Glutamatergic neuron (in vitro differentiated cells): ENCODE results near the gene CUL7. TPM values are rescaled to one million over a fixed set of nuclear protein-coding genes. Genes with fewer than 3 reads are reported as not detected.
A peak's percentile ranks its signal among the peaks of the same experiment; 100 is the strongest.
"Not testable (repeated sequence)": the region's sequence is repeated elsewhere in the genome, so short reads cannot be mapped to it uniquely, and the experiment has no call there.

Experiments
- DNase-seq: peaks from one replicate; pipeline ENCODE4 v3.0.0; 2022
- H3K27ac Mint-ChIP-seq: one replicate; pipeline ENCODE4 v1.8.0; 2020; ENCODE audit warnings: mild to moderate bottlenecking, mixed read lengths, inconsistent platforms; ENCODE audit not compliant: unreplicated experiment
- H3K27me3 Mint-ChIP-seq: one replicate; pipeline ENCODE4 v1.8.0; 2020; ENCODE audit warnings: mild to moderate bottlenecking, moderate library complexity, mixed read lengths, inconsistent platforms; ENCODE audit not compliant: unreplicated experiment
- H3K36me3 Mint-ChIP-seq: one replicate; pipeline ENCODE4 v1.8.0; 2020; ENCODE audit warnings: mild to moderate bottlenecking, mixed read lengths, inconsistent platforms; ENCODE audit not compliant: unreplicated experiment
- H3K4me1 Mint-ChIP-seq: one replicate; pipeline ENCODE4 v1.8.0; 2020; ENCODE audit warnings: mild to moderate bottlenecking, low read depth, mixed read lengths, inconsistent platforms; ENCODE audit not compliant: unreplicated experiment
- H3K4me3 Mint-ChIP-seq: one replicate; pipeline ENCODE4 v1.8.0; 2020; ENCODE audit warnings: mild to moderate bottlenecking, mixed read lengths, inconsistent platforms; ENCODE audit not compliant: unreplicated experiment
- H3K9me3 Mint-ChIP-seq: one replicate; pipeline ENCODE4 v1.8.0; 2020; ENCODE audit warnings: mild to moderate bottlenecking, moderate library complexity, mixed read lengths, inconsistent platforms; ENCODE audit not compliant: unreplicated experiment
- total RNA-seq: library from RNA; stranded (reverse); fragmentation: NEBNext Ultra II Directional; extraction: Animal tissue kit (Norgen Biotek cat#: 25700); gene quantifications from one replicate; pipeline ENCODE4 v1.2.1, GENCODE V29; 2021; ENCODE audit not compliant: unreplicated experiment
- TF ChIP-seq, protein P1 (sequence below): fragments of 200-600 bp; sonication (generic); IDR thresholded peaks from one replicate; pipeline ENCODE4 v1.5.0; 2021; ENCODE audit not compliant: partially characterized antibody, unreplicated experiment

CUL7 gene
- total RNA-seq, 1 donor from 2014 or later, result 43.3 TPM

DNA sequence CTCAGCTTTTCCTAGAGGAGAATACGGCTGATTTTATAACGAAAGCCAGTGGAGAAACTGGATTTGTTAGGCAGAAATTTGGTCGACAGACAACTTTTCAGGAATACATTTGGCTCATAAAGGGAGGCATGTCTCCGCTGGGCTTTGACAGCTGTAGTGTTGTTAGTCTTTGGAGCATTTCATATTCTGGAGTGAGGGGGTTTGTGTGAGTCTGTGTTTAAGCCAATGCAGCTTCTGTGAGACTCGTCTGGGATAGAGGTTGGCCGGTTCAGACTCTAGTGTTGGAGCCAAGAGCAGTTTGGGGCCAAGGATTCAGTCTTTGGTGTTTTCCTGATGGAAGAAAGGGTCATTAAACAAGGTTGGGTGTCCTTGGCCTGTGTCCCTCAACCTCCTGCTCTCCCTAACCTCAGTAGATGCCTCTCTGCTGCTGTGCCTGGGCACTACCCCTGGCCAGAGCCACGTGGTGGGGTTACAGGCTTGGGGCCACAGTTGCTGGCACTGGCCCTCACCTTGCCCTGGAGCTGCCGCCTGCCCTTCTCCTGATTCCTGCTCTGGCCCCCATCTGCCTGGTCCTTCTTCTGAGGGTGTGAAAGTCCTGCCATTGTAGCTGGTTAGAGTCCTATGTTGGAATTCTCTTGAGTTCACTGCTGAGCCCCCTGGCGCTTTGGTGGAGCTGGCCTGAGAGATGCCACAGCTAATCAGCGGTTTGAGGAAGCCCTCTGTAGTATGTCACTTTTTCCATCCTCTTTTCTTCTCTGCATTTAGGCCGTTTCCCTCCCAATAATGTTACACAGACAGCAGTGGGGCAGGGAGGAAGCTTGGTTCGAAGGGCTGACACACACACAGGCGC is 29.4 kb upstream of the CUL7 start:
- no peak for DNase-seq
- TF ChIP-seq, protein P1, sequence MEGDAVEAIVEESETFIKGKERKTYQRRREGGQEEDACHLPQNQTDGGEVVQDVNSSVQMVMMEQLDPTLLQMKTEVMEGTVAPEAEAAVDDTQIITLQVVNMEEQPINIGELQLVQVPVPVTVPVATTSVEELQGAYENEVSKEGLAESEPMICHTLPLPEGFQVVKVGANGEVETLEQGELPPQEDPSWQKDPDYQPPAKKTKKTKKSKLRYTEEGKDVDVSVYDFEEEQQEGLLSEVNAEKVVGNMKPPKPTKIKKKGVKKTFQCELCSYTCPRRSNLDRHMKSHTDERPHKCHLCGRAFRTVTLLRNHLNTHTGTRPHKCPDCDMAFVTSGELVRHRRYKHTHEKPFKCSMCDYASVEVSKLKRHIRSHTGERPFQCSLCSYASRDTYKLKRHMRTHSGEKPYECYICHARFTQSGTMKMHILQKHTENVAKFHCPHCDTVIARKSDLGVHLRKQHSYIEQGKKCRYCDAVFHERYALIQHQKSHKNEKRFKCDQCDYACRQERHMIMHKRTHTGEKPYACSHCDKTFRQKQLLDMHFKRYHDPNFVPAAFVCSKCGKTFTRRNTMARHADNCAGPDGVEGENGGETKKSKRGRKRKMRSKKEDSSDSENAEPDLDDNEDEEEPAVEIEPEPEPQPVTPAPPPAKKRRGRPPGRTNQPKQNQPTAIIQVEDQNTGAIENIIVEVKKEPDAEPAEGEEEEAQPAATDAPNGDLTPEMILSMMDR, result no peak
- Mint-ChIP-seq H3K36me3 (peaks cover 4% of the 10 kb centered on the region), H3K4me3 (no peak overlapping the region), H3K9me3 (peaks cover 3% of the 10 kb centered on the region), H3K27me3 (peaks cover 2% of the 10 kb centered on the region), H3K27ac (no peak overlapping the region), H3K4me1 (peaks cover 19% of the 10 kb centered on the region)

DNA sequence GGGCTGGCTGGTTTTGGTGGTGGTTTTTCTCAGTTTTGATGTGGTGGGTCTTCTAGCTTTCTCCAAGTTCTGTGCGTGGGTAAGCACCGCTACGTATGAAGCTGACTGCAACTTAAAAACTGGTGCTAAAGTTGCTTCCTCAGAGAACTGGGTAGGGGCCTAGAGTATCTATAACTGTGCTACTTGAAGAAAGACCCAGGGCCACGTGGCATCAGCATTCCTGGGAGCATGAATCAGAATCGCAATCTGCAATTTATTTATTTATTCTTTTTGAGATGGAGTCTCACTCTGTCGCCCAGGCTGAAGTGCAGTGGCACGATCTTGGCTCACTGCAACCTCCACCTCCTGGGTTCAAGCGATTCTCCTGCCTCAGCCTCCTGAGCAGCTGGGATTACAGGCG is 28.3 kb upstream of the CUL7 start:
- not testable (repeated sequence) for DNase-seq

DNA sequence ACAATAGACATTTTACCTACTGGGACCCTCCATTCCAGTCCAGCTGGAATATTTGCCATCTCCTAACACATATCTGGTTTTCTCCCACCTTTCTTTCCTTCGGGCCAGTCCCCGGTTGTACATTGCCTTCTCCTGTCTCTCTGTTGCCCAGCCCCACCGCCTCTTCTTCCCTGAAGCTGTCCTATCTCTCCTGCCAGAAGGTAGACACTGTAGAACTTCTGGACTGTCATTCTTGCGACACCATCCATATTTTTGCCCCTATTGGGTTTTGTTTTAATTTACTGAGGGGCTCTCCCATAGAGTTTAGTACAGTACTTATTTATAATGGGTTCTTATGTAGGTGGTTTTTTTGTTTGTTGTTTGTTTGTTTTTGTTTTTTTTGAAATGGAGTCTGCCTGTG is 27.4 kb upstream of the CUL7 start:
- TF ChIP-seq, protein P1, result no peak
- Mint-ChIP-seq H3K27me3 (peaks cover 2% of the 10 kb centered on the region), H3K27ac (no peak overlapping the region), H3K4me1 (peaks cover 21% of the 10 kb centered on the region), H3K4me3 (peak overlapping the region; percentile 3), H3K36me3 (peaks cover 4% of the 10 kb centered on the region), H3K9me3 (peaks cover 8% of the 10 kb centered on the region)
- no peak for DNase-seq

More for the DNA sequence above, 28.3 kb upstream of the CUL7 start:
- H3K4me1 Mint-ChIP-seq, result peaks cover 23% of the 10 kb centered on the region
- H3K27ac Mint-ChIP-seq, H3K4me3 Mint-ChIP-seq, H3K9me3 Mint-ChIP-seq, H3K36me3 Mint-ChIP-seq, H3K27me3 Mint-ChIP-seq: not testable (repeated sequence)

DNA sequence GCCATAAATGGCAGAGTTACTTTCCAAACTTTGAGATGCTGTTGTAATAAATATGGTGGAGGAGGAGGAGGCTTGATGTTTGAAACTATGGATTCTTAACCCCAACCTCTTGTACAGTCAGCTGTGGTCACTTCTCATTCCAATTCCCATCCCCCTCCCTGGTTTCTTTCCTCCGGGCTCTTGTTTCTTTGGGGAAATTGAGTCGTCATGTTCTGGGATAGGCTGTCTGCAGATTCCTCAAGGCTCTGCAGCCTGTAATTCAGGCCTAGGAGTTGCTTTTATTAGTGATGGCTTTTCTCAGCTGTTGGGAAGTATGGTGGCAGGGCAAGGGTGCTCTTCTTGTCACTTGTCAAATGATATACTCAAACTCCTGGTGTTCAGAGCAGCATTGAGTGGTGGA is 25.0 kb upstream of the CUL7 start:
- peaks cover 4% of the 10 kb centered on the region for H3K36me3 Mint-ChIP-seq
- no peak for DNase-seq
- peaks cover 8% of the 10 kb centered on the region for H3K9me3 Mint-ChIP-seq
- TF ChIP-seq, protein P1, result no peak
- H3K27me3 Mint-ChIP-seq, result peaks cover 2% of the 10 kb centered on the region
- peak overlapping the region; percentile 88 for H3K4me3 Mint-ChIP-seq
- H3K27ac Mint-ChIP-seq, result peak overlapping the region; percentile 57
- peaks cover 21% of the 10 kb centered on the region for H3K4me1 Mint-ChIP-seq

DNA sequence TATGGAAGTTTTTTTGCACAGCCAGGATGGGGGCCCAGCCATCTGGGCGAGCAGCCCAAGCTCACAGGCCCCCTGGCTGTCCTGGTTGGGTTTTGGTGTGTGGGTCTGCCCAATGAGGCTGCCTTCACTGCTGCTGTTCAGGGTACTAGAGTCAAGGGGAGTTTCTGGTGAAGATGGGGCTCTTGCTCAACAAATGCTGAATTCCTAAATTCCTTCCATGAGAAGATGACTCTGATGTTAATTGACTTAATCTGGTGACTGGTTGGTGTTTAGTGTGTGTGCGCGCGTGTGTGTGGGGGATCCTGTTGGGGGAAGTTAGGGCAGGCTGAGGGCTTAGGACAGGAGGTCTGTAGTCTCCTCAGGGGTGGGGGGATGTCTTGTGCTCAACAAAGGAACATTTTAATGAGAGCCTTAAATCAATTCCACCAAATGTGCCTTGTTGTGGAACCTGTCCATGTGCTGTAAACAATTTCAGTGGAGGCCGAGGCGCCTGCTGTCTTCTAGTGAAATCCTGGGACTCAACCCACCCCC is 24.4 kb upstream of the CUL7 start:
- Mint-ChIP-seq H3K4me3 (peak overlapping the region; percentile 88), H3K4me1 (peaks cover 17% of the 10 kb centered on the region), H3K36me3 (peaks cover 4% of the 10 kb centered on the region), H3K27me3 (peaks cover 2% of the 10 kb centered on the region), H3K27ac (peak overlapping the region; percentile 57), H3K9me3 (peaks cover 8% of the 10 kb centered on the region)
- TF ChIP-seq, protein P1, result no peak
- DNase-seq, result no peak
